IMR-90 (cell line): ENCODE results near the gene ALK. TPM values are rescaled to one million over a fixed set of nuclear protein-coding genes. Genes with fewer than 3 reads are reported as not detected.

Experiments used
- ATAC-seq: fragments of 200-7000 bp; cut with Tn5 transposase; 2 replicates; pipeline ENCODE4 v1.9.1; 2020; ENCODE audit warnings: low read depth, mild to moderate bottlenecking, moderate library complexity
- BruUV-seq: library from RNA; stranded (reverse); fragments of 400-500 nt; replicated peaks from 2 replicates; lab custom pipeline; 2021; lab: Mats Ljungman, UMichigan
- CTCF ChIA-PET: fragments of 300-600 bp; formaldehyde crosslinking; extraction: SDS; loops from one replicate; lab custom pipeline; 2021; ENCODE audit warnings: antibody characterized with exemption; lab: Yijun Ruan, JAX
- POLR2A ChIA-PET: fragments of 300-600 bp; sonication (Branson Sonifier 250); formaldehyde crosslinking; loops from one replicate; lab custom pipeline; 2022; ENCODE audit warnings: antibody characterized with exemption; ENCODE audit not compliant: unreplicated experiment; lab: Charles Lee
- DNase-seq: peaks from one replicate; pipeline ENCODE4 v3.0.0; 2013
- H2AFZ ChIP-seq: replicated peaks from 2 replicates; pipeline ENCODE3; 2013; ENCODE audit warnings: low read length, mild to moderate bottlenecking; ENCODE audit not compliant: poor library complexity
- H2AK5ac ChIP-seq: 2 replicates; pipeline ENCODE4 v1.6.1; 2013; ENCODE audit warnings: low read depth, low read length, inconsistent platforms
- H2AK9ac ChIP-seq: replicated peaks from 2 replicates; pipeline ENCODE3; 2013; ENCODE audit warnings: mild to moderate bottlenecking, low read depth, low read length, moderate library complexity; ENCODE audit not compliant: poor library complexity
- H2BK120ac ChIP-seq: 2 replicates; pipeline ENCODE4 v1.6.1; 2013; ENCODE audit warnings: low read depth, low read length, inconsistent platforms
- H2BK15ac ChIP-seq: 3 replicates; pipeline ENCODE4 v1.6.1; 2013; ENCODE audit warnings: low read depth, low read length, inconsistent platforms
- H2BK20ac ChIP-seq: 2 replicates; pipeline ENCODE4 v1.6.1; 2013; ENCODE audit warnings: low read depth, mild to moderate bottlenecking, inconsistent platforms, low read length, moderate library complexity
- H2BK5ac ChIP-seq: 2 replicates; pipeline ENCODE4 v1.6.1; 2013; ENCODE audit warnings: mild to moderate bottlenecking, low read depth, low read length, inconsistent platforms; ENCODE audit not compliant: poor library complexity, severe bottlenecking
- H3K14ac ChIP-seq: replicated peaks from 2 replicates; pipeline ENCODE4 v1.6.1; 2013; ENCODE audit warnings: low read depth, low read length, inconsistent platforms
- H3K18ac ChIP-seq: 2 replicates; pipeline ENCODE4 v1.6.1; 2013; ENCODE audit warnings: low read depth, low read length, control low read depth
- H3K23ac ChIP-seq: 2 replicates; pipeline ENCODE4 v1.6.1; 2013; ENCODE audit warnings: low read depth, low read length, inconsistent platforms
- H3K27ac ChIP-seq: 2 replicates; pipeline ENCODE4 v1.5.1; 2013; ENCODE audit warnings: mild to moderate bottlenecking, control low read depth, low read length; ENCODE audit not compliant: insufficient read depth
- H3K27me3 ChIP-seq: 2 replicates; pipeline ENCODE4 v1.6.1; 2013; ENCODE audit warnings: low read length; ENCODE audit not compliant: control insufficient read depth, insufficient read depth
- H3K36me3 ChIP-seq: 2 replicates; pipeline ENCODE4 v1.6.1; 2013; ENCODE audit warnings: low read length, mixed read lengths; ENCODE audit not compliant: control insufficient read depth, insufficient read depth
- H3K4ac ChIP-seq: 2 replicates; pipeline ENCODE4 v1.6.1; 2013; ENCODE audit warnings: low read depth, low read length, inconsistent platforms
- H3K4me1 ChIP-seq: 2 replicates; pipeline ENCODE4 v1.6.1; 2013; ENCODE audit warnings: low read length, mixed read lengths; ENCODE audit not compliant: control insufficient read depth, insufficient read depth
- H3K4me2 ChIP-seq: 2 replicates; pipeline ENCODE4 v1.6.1; 2013; ENCODE audit warnings: low read depth, mild to moderate bottlenecking, control low read depth, low read length, moderate library complexity
- H3K4me3 ChIP-seq: 2 replicates; pipeline ENCODE4 v1.5.1; 2013; ENCODE audit warnings: low read depth, mild to moderate bottlenecking, control low read depth, low read length, moderate library complexity; ENCODE audit not compliant: insufficient read depth
- H3K56ac ChIP-seq: 2 replicates; pipeline ENCODE4 v1.6.1; 2013; ENCODE audit warnings: low read length, inconsistent platforms; ENCODE audit not compliant: insufficient read depth; ENCODE audit errors: extremely low read depth
- H3K79me1 ChIP-seq, 2 experiments: 2 replicates each; pipeline ENCODE4 v1.6.1; 2013; ENCODE audit warnings: low read length in 2 of 2, inconsistent platforms in 1 of 2, low read depth in 1 of 2
- H3K9ac ChIP-seq: 2 replicates; pipeline ENCODE4 v1.6.1; 2013; ENCODE audit warnings: low read depth, low read length, control low read depth
- H3K9me1 ChIP-seq: 2 replicates; pipeline ENCODE4 v1.6.1; 2013; ENCODE audit warnings: low read length, inconsistent platforms; ENCODE audit not compliant: insufficient read depth
- H3K9me3 ChIP-seq: 2 replicates; pipeline ENCODE4 v1.6.1; 2013; ENCODE audit warnings: low read length; ENCODE audit not compliant: control insufficient read depth, insufficient read depth
- H4K20me1 ChIP-seq: 2 replicates; pipeline ENCODE4 v1.6.1; 2013; ENCODE audit warnings: low read length, inconsistent platforms; ENCODE audit not compliant: insufficient read depth
- H4K5ac ChIP-seq: 2 replicates; pipeline ENCODE4 v1.6.1; 2013; ENCODE audit warnings: mild to moderate bottlenecking, low read depth, low read length, control low read depth
- H4K8ac ChIP-seq, 2 experiments: 2 replicates each; pipeline ENCODE4 v1.6.1; 2013; ENCODE audit warnings: low read depth in 2 of 2, low read length in 2 of 2, control low read depth in 1 of 2, inconsistent platforms in 1 of 2
- H4K91ac ChIP-seq: 2 replicates; pipeline ENCODE4 v1.6.1; 2013; ENCODE audit warnings: low read depth, low read length, inconsistent platforms; ENCODE audit not compliant: insufficient read depth
- BHLHE40 ChIP-seq: fragments of 150-350 bp; IDR thresholded peaks from 2 replicates; pipeline ENCODE4 v1.6.1; 2016; ENCODE audit warnings: mild to moderate bottlenecking, low read depth, low read length
- MAFK ChIP-seq: IDR thresholded peaks from 2 replicates; pipeline ENCODE4 v1.6.1; 2012; ENCODE audit warnings: low read depth, low read length, improper control_type of control experiment
- MXI1 ChIP-seq: IDR thresholded peaks from 2 replicates; pipeline ENCODE4 v1.6.1; 2012; ENCODE audit warnings: low read depth, mild to moderate bottlenecking, low read length, moderate library complexity, borderline replicate concordance
- WGBS, 2 experiments: methylation state at CpG; one replicate each; pipeline versions ENCODE4 v1.1.5 to v1.1.7; 2013; ENCODE audit warnings: missing lambda C conversion rate in 2 of 2; ENCODE audit not compliant: insufficient read length in 1 of 2; ENCODE audit errors: extremely low coverage in 2 of 2; 5-methylcytosine and 5-hydroxymethylcytosine counted together
- dilution Hi-C: fragments of 300-500 bp; cut with HindIII; formaldehyde crosslinking; loops from one replicate; pipeline ENCODE4 v1.14.3; 2018; ENCODE audit warnings: low sequenced_read_pairs; ENCODE audit not compliant: unreplicated experiment
- in situ Hi-C: fragments of 300-500 bp; cut with MboI; formaldehyde crosslinking; loops from 3 replicates; pipeline ENCODE4 v1.14.3; 2019; ENCODE audit warnings: low sequenced_read_pairs, inconsistent platforms, mixed read lengths
- intact Hi-C: fragments of 100-400 bp; cut with micrococcal nuclease; formaldehyde crosslinking; loops from 2 replicates; pipeline ENCODE4 v1.10.0; 2022
- polyA plus RNA-seq, 3 experiments: library from polyadenylated mRNA; depleted of rRNA; stranded (reverse); fragments of >200 nt; gene quantifications; 2 replicates each; pipeline ENCODE4 v1.2.3, GENCODE V29; 2012; ENCODE audit warnings: low replicate concordance in 1 of 3
- total RNA-seq: library from RNA; depleted of rRNA; stranded (reverse); fragments of >200 nt; gene quantifications from 2 replicates; pipeline ENCODE4 v1.2.3, GENCODE V29; 2012

Gene ALK
- total and polyA plus RNA-seq, 2 of the 4 experiments (the other 2 are of a cell fraction): not detected

- intact Hi-C loops: loop anchor here (10.0 kb wide), 1 partner anchor 634 kb away; the partner anchor contains the start of gene ALK
- Histone ChIP-seq H3K4me2 (no peak overlapping the region), H3K9ac (no peak overlapping the region), H2BK20ac (no peak overlapping the region), H3K14ac (no peak overlapping the region), H2AK5ac (no peak overlapping the region), H2BK120ac (no peak overlapping the region), H3K9me3 (no peaks in the 10 kb centered on the region), H4K91ac (no peak overlapping the region), H2BK15ac (no peak overlapping the region), H4K8ac (no peak overlapping the region), H4K20me1 (no peaks in the 10 kb centered on the region), H3K27ac (no peak overlapping the region), H3K79me1 (no peaks in the 10 kb centered on the region), H3K18ac (no peak overlapping the region), H3K56ac (no peak overlapping the region), H3K23ac (no peak overlapping the region), H3K27me3 (peaks cover 4% of the 10 kb centered on the region; the same call in 1 of the 2 replicates), H3K4me1 (no peaks in the 10 kb centered on the region), H2AK9ac (no peak overlapping the region), H3K4me3 (no peak overlapping the region), H3K9me1 (no peaks in the 10 kb centered on the region), H2BK5ac (no peak overlapping the region), H2AFZ (no peak overlapping the region), H4K5ac (no peak overlapping the region), H3K36me3 (no peaks in the 10 kb centered on the region), H3K4ac (no peak overlapping the region)
- CTCF ChIA-PET: interaction anchor here (0.8 kb wide), 1 partner anchor 19 kb away, joined by 3 read pairs; no protein-coding TSS in a partner anchor
- WGBS, 2 experiments: 39% methylated on average over 3 of the region's 8 CpGs; no CpG with 5 or more reads in 1 of the 2 experiments
- TF ChIP-seq MXI1: no peak
- no peak for TF ChIP-seq BHLHE40
- no peak for TF ChIP-seq MAFK
- BruUV-seq: no TSS peak
- ATAC-seq (no peak), DNase-seq (no peak)
- POLR2A ChIA-PET: no interaction called here
- dilution Hi-C loops: no loop called here
- in situ Hi-C loops: no loop called here
These were observed 630.9 kb downstream of the ALK start for GRCh38 chr2:29290293-29291047.
